HuH-7 (cell line): ENCODE results near the gene KAT2A.

Source experiments
- DNase-seq: peaks from one replicate; pipeline ENCODE4 v3.0.0; 2011; ENCODE audit warnings: low spot score

Gene KAT2A

DNA sequence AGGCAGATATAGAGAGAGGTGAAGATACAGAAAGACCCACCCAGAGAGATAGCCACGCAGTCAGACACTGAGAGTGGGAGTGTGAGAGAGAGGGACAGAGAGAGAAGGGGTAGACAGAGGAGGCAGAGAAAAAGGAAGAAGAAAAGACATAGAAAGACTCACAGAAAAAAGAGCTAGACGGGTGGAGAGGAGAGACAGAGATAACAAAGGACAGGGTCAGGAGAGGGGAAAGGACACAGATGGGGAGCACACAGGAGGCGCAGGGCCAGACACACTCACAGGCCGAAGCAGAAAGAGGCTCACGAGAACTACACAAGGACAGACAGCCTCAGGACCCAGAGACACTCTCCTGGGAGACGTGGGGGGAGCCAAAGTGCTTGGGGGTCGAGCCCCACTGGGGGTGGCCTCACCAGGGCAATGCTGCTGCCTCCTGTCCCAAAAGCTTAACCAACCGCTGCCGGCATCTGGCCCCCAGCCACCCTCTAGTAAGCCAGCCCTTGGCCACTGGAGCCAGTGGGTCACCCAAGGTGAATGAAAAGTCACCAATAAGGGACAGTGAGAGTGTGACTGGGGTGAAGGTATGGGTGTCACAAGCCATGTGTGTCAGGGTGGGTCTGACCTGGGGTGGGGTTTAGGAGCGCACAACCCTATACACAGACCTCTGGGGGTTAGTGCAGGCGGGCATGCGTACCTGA is 26.6 kb downstream of the KAT2A start:
- no peak for DNase-seq

GRCh38 chr17:42092939-42093338 is 28.2 kb downstream of the KAT2A start:
- DNase-seq, result no peak

DNA sequence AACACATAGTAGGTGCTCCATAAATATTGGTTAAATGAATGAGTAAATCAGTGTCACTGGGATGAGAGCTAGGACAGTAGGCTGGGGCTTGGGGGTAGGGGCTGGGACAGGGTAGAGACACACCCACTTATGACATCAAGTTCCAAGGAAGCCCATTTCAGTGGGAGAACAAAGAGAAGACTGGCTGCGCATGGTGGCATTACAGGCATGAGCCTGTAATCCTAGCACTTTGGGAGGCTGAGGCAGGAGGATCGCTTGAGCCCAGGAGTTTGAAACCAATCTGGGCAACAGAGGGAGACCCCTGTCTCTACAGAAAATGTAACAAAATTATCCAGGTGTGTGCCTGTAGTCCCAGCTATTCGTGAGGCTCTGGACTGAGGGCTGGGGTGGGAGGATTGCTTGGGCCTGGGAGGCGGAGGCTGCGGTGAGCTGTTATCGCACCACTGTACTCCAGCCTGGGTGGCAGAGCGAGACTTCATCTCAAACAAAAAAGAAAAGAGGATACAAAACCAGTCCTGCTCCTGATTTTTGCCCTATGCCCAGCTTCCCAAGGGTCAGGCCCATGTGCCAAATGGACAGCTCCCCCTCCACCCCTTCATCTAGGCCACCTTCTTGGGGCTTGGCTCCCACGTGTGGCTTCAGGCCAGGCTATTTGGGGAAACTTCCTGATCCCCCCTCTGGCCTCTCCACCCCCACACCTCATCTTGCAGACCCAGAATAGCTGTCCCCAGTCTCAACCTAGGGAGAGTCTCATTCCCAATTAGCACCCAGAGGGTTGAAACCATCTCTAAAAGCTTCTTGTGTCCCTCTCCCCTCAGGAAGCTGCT is 30.0 kb downstream of the KAT2A start:
- DNase-seq, result no peak

GRCh38 chr17:42088736-42089135 is 32.4 kb downstream of the KAT2A start:
- no peak for DNase-seq

DNA sequence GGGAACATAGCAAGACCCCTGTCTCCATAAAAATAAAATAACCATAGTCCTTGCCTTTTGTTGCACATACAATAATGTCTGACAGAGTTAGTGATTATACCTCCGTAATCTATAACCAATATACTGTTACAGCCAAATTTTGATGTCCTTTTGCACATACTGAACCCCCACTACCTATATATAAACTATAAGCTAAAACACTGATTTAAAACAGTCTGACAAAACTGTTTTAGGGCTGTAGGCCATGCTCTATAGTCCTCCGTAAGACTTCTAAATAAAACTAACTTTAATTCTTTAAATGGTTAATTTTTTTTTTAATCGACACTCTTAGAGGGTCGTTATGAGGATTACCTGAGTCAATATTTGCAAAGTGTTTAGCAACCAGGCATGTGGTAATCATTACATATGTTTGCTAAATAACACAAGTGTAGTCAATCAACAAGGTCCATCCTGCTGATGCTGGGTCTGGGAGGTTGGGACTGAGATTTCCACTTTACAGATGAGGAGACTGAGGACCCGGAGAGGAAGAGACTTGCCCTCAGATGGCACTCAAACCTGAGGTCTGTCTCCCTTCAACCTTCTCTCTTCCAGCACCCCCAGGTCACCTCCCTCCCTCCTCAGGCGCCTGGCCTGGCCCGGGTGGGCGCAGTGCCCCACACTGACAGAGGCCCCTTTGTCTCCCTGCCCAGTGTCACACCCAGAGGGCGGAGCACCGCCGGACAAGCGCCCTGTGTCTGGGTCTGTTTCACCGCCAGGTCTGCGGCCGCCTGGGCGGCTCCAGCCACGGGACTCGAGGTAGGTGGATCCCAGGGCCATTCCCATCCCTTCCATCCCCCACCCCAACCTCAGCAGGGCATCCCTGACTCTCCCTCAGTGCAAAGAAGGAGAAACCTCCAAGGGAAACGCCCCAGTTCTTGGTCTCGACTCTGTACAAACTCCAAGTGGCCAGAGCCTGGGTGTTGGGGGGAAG is 33.1 kb downstream of the KAT2A start:
- DNase-seq, result peak; percentile 89

DNA sequence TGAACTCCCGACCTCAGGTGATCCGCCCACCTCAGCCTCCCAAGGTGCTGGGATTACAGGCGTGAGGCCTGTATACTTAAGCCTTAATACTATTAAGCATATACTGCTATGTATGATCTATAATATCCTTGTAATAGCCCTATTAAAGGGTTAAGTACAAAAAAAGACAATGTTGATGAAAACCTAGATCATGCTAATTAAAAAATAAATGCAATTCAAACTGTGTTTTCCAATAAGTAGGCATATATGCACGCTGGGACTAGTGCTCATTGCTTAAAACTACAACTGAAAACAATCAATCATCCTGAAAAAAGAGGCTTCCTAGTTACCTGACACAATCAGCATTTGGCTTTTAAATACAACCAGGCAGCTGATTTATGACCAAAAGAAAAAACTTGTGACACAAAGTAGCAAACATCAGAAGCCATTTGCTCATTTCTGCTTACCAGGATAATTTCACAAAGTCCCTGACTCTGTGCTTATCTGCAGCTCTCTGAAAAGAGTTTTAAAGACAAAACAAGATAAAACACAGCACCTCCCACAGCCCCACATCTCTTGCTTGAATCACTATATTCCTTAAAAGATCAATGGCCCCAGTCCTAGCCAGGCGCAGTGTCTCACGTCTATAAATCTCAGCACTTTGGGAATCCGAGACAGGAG is 34.0 kb downstream of the KAT2A start:
- DNase-seq, result no peak

DNA sequence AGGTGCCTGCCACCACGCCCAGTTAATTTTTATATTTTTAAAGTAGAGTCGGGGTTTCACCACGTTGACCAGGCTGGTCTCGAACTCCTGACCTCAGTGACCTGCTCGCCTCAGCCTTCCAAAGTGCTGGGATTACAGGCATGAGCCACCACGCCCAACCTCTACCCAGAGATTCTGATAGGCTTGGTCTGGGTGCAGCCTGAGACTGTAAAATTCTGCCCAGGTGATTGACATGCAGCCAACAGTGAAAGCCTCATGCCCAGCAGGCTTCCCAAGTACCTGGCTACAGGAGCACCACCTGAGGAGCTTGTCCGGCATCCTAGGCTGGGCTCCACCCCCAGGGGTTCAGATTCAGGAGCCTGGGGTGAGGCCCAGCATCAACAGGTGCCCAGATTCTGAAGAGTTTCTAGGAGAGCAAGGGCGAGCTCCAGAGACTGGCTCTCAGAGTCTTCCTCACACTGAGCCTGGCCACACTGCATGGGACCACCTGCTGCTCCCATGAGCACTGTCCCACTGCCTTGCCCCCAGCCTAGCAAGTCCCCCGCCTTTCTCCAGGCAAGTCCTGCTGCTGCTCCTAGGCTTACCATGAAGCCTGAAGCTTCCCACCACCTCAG is 39.5 kb downstream of the KAT2A start:
- DNase-seq, result no peak

- DNase-seq, result no peak
Observed at GRCh38 chr17:42079541-42079940, 41.6 kb downstream of the KAT2A start.

DNA sequence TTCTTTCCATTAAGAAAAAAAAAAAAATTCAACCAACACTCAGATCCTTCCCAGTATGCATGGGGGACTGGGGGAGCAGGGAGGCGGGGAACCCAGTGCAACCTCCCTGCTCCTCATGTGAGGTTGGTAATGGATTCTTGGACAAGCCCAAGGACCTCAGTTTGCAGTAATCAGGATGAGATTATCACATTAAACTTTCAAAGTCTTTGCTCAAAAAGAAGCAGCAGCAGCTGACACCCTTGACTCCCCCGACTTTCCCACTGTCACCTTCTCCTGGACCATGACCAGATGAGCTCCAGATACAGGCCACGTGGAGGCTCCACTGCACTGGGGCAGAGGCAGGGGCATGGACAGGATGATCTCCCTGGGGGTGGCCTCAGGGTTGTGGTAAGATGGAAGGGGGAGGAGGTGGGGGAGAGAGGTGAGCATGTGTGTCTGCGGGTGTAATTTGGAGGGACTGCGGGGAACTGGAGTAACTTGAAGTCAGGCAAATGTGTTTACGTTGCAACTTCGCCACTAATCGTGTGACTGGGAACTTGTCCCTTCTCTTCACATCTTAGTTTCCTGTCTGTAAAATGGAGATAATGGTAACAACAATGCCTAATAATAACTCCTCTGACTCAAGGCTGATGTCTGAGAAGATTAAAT is 42.6 kb downstream of the KAT2A start:
- no peak for DNase-seq

DNA sequence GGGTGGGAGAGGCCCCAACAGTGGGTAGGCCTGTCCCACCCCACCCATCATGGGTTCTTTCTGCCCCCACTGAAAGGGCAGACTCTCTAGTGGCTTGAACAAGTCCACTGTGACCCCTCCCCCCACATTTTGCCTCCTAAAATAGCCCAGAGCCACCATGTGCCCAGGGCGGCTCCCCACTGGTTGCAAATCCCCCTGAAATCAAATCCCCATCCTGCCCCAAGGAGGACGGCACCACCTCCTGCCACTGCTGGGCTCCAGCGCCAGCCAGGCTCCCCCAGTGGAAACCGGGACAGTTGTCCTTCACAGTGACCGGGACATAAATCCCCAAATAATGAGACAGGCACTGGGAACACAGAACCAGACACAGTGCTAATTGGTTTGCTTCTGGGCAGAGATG is 43.4 kb downstream of the KAT2A start:
- no peak for DNase-seq

GRCh38 chr17:42076797-42077559 is 44.2 kb downstream of the KAT2A start:
- DNase-seq, result no peak

GRCh38 chr17:42075789-42076188 is 45.4 kb downstream of the KAT2A start:
- DNase-seq, result no peak

- no peak for DNase-seq
Observed at GRCh38 chr17:42072323-42073187, 48.6 kb downstream of the KAT2A start.

GRCh38 chr17:42071810-42072209 is 49.4 kb downstream of the KAT2A start:
- no peak for DNase-seq

DNA sequence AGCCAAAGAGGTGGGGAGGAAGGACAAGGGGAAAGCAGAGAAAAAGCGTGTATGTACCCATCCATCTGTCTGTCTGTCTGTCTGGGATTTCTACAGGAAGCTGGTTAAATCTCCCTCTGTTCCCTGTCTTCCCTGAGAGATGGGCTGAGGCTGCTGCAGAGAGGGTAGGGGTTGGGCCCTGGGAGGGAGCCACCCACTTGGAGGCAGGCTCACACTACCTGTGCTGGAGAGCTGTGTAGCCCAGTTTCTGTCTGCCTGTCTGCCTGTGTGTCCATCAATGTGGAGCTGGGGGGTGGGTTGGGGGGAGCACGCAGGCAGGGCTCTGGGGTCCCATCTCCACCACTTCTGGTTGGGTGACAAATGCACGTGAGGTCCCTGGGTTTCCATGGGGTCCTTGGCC is 52.2 kb downstream of the KAT2A start:
- DNase-seq, result no peak

DNA sequence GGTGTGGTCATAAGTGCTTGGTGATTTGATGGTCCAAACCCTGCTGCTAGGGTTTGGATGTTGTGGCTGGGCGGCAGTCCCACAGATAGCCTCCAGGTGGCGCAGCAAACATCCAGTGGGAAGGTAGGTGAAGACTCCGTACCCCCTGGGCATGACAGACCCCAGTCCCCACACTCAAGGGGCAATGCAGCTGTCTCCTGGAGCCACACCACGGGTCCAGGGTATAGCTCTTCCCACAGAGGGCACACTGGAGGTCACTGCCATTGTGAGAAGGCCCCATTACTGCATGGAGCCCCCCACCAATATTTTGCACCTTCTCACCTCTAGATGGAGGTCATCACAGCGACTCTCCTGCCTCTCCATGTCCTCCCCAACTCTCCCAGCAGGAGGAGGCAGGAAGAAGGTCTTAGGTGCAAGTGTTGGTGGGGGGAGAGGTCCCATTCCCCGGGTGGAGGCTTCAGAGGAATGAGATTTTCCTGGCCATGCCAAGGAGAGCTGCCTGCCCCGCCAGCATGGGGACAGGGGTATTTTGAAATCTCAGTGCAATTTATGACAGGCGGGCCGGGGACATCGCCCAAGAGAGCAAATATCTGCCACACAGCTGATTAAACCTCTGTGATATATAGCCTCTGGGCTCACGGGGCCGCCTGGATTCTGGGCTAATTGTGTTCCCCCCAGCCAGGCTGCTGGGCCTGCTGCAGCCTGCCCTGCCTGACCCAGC is 53.6 kb downstream of the KAT2A start:
- DNase-seq, result peak; percentile 96

DNA sequence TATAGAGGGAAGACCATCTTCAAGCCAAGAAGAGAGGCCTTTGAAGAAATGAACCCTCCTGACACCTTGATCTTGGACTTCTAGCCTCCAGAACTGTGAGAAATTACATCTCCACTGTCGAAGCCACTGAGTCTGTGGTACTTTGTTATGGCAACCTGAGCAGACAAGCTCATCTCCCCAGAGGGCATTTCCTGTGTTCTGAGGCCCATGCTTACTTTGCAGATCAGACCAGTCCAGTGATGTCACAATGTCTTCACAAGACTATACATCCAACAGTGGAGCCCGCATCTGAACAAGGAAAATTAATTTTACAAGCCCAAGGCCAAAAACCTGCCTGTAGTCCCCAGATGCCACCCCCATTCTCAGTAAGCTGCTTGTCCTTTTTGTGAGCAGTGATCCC is 56.0 kb downstream of the KAT2A start:
- DNase-seq, result no peak
